K562 (cell line): ENCODE results near the gene NDUFB7. TPM values are rescaled to one million over a fixed set of nuclear protein-coding genes. Genes with fewer than 3 reads are reported as not detected.

ENCODE experiments used
- DNMT1 ChIP-seq: fragments of 450-650 bp; IDR thresholded peaks from 2 replicates; pipeline ENCODE4 v1.6.1; 2016; ENCODE audit warnings: antibody characterized with exemption, mild to moderate bottlenecking
- ERF ChIP-seq: fragments of 450-650 bp; formaldehyde crosslinking; IDR thresholded peaks from 2 replicates; pipeline ENCODE4 v1.4.0; 2020; ENCODE audit warnings: mild to moderate bottlenecking, mixed read lengths
- NEUROD1 ChIP-seq: fragments of 150-350 bp; IDR thresholded peaks from 2 replicates; pipeline ENCODE4 v1.6.1; 2014; ENCODE audit warnings: borderline replicate concordance, low read length, low read depth; ENCODE audit not compliant: partially characterized antibody
- SMAD2 ChIP-seq: fragments of 150-350 bp; IDR thresholded peaks from 2 replicates; pipeline ENCODE4 v1.6.1; 2014; ENCODE audit warnings: low read depth, mild to moderate bottlenecking, low read length
- SRSF1 ChIP-seq: fragments of 200-400 bp; formaldehyde crosslinking; IDR thresholded peaks from 2 replicates; pipeline ENCODE4 v1.6.1; 2017; ENCODE audit warnings: mild to moderate bottlenecking, low read depth, low read length, moderate library complexity
- TFE3 ChIP-seq: fragments of 450-650 bp; formaldehyde crosslinking; IDR thresholded peaks from 2 replicates; pipeline ENCODE4 v1.4.0; 2020; ENCODE audit warnings: mild to moderate bottlenecking, mixed read lengths
- XRCC3 ChIP-seq: fragments of 450-650 bp; IDR thresholded peaks from 2 replicates; pipeline ENCODE4 v1.6.1; 2017; ENCODE audit warnings: mild to moderate bottlenecking, moderate library complexity
- ZBTB1 ChIP-seq: sonication (generic); formaldehyde crosslinking; IDR thresholded peaks from 2 replicates; pipeline ENCODE4 v1.8.1; 2023; ENCODE audit warnings: missing genetic modification reagents, low read depth, mild to moderate bottlenecking, borderline replicate concordance
- ZMIZ1 ChIP-seq, 2 experiments: fragments of 150-350 bp in 1 of 2; IDR thresholded peaks; 2 replicates each; pipeline ENCODE4 v1.6.1; 2012 to 2016; ENCODE audit warnings: low read depth in 2 of 2, low read length in 2 of 2, mild to moderate bottlenecking in 1 of 2, moderate library complexity in 1 of 2
- ZNF133 ChIP-seq: fragments of 250-450 bp; sonication (Bioruptor Pico); IDR thresholded peaks from 2 replicates; pipeline ENCODE4 v1.4.0; 2020; ENCODE audit warnings: mild to moderate bottlenecking
- polyA plus RNA-seq, 8 experiments: library from polyadenylated mRNA; depleted of rRNA in 4 of 8; stranded (reverse) in 5 of 8; unstranded in 3 of 8; fragments of >200 nt; fragmentation: Nextera tagmentation in 2 of 8; fragmentation: Illumina TruSeq in 1 of 8; extraction: Ambion mirVana in 2 of 8; extraction: Trizol in 1 of 8; gene quantifications; 2 replicates each; pipeline versions ENCODE4 v1.2.1 to v1.2.3, GENCODE V29; 2011 to 2014; ENCODE audit warnings: inconsistent platforms in 1 of 8, missing spikeins in 1 of 8
- total RNA-seq, 7 experiments: library from RNA; depleted of rRNA in 6 of 7; stranded (reverse); fragments of >200 nt in 6 of 7; fragmentation: Illumina TruSeq in 2 of 7; extraction: Trizol in 2 of 7; gene quantifications; 2 replicates each; pipeline versions ENCODE4 v1.2.1 to v1.2.3, GENCODE V29; 2011 to 2021; ENCODE audit warnings: low replicate concordance in 1 of 7

NDUFB7 gene
- total and polyA plus RNA-seq, 9 of the 15 experiments (the other 6 are each of a cell fraction or from before 2014, with no cell fraction given) = 14.9 to 842 (median 137) TPM

- no peak for TF ChIP-seq TFE3
- TF ChIP-seq ZMIZ1 (IDR thresholded peaks at IDR 0.05; ENCODE audit: low read depth in 2 of 2, low read length in 2 of 2) = 0 out of 4 replicates have a peak, but pooled peaks of 1 of the 2 experiments have one; percentile 33
- no peak for TF ChIP-seq ZBTB1 (CRISPR knock-in tag)
- no peak for TF ChIP-seq DNMT1
- peak; percentile 43 for TF ChIP-seq NEUROD1
- TF ChIP-seq ERF (CRISPR knock-in tag) = 0 out of 2 replicates have a peak, but pooled peaks have one; percentile 42
- no peak for TF ChIP-seq ZNF133
- no peak for TF ChIP-seq SRSF1
- TF ChIP-seq SMAD2 = no peak
- TF ChIP-seq XRCC3 = no peak
These were observed 42.4 kb downstream of the NDUFB7 start, which contains the start of gene TECR (continued) for GRCh38 chr19:14529254-14530004.
